HTERT RPE-1 (cell line): ENCODE measurements around the gene LMBRD2.
"Not testable (repeated sequence)": the region's sequence is repeated elsewhere in the genome, so short reads cannot be mapped to it uniquely, and the experiment has no call there.

ENCODE experiments used
- in situ Hi-C: fragments of 300-500 bp; cut with MboI; formaldehyde crosslinking; loops from 4 replicates; pipeline ENCODE4 v1.14.3; 2020; ENCODE audit warnings: low sequenced_read_pairs

Gene LMBRD2

GRCh38 chr5:36151434-36152323 lies at the start of gene LMBRD2, which contains the start of gene SKP2:
LMBRD2 (minus strand) TSS chr5:36151887; CDS start chr5:36143349, 8,538 bp downstream.
SKP2 (plus strand) TSS chr5:36152111; CDS start chr5:36152263, 152 bp downstream.
- in situ Hi-C loops: no loop called here

- in situ Hi-C loops: no loop called here
These were observed 48.8 kb upstream of the LMBRD2 start for GRCh38 chr5:36200513-36200912.

GRCh38 chr5:36199620-36200019 lies 47.9 kb upstream of the LMBRD2 start:
- in situ Hi-C loops: no loop called here

GRCh38 chr5:36198783-36199182 lies 47.1 kb upstream of the LMBRD2 start:
- in situ Hi-C loops: not testable (repeated sequence)

GRCh38 chr5:36198281-36198680 lies 46.6 kb upstream of the LMBRD2 start:
- in situ Hi-C loops: no loop called here

GRCh38 chr5:36193746-36194145 lies 42.1 kb upstream of the LMBRD2 start:
- in situ Hi-C loops: no loop called here

GRCh38 chr5:36184408-36184807 lies 32.7 kb upstream of the LMBRD2 start:
- in situ Hi-C loops: not testable (repeated sequence)

GRCh38 chr5:36181774-36182173 lies 30.1 kb upstream of the LMBRD2 start:
- in situ Hi-C loops: no loop called here

- in situ Hi-C loops: no loop called here
These were observed 29.1 kb upstream of the LMBRD2 start for GRCh38 chr5:36180556-36181350.

- in situ Hi-C loops: no loop called here
These were observed 28.3 kb upstream of the LMBRD2 start for GRCh38 chr5:36179950-36180349.

- in situ Hi-C loops: no loop called here
These were observed 26.8 kb upstream of the LMBRD2 start for GRCh38 chr5:36178524-36178890.

- in situ Hi-C loops: no loop called here
These were observed 26.2 kb upstream of the LMBRD2 start for GRCh38 chr5:36177715-36178523.

- in situ Hi-C loops: no loop called here
These were observed 25.5 kb upstream of the LMBRD2 start for GRCh38 chr5:36177154-36177553.

GRCh38 chr5:36175043-36175442 lies 23.4 kb upstream of the LMBRD2 start:
- in situ Hi-C loops: no loop called here

GRCh38 chr5:36174119-36174518 lies 22.4 kb upstream of the LMBRD2 start:
- in situ Hi-C loops: no loop called here

GRCh38 chr5:36173426-36173825 lies 21.7 kb upstream of the LMBRD2 start:
- in situ Hi-C loops: no loop called here

- in situ Hi-C loops: no loop called here
These were observed 20.9 kb upstream of the LMBRD2 start for GRCh38 chr5:36172599-36172998.

- in situ Hi-C loops: no loop called here
These were observed 19.2 kb upstream of the LMBRD2 start for GRCh38 chr5:36170832-36171424.

- in situ Hi-C loops: no loop called here
These were observed 17.1 kb upstream of the LMBRD2 start for GRCh38 chr5:36168737-36169136.

- in situ Hi-C loops: no loop called here
These were observed 12.8 kb upstream of the LMBRD2 start for GRCh38 chr5:36164461-36164860.
